Measurements from ENCODE around the gene POLR2A. TPM values are rescaled to one million over a fixed set of nuclear protein-coding genes. Genes with fewer than 3 reads are reported as not detected.
A peak's percentile ranks its signal among the peaks of the same experiment; 100 is the strongest.

The POLR2A gene
- total and polyA plus RNA-seq, 2 of the 13 experiments (the other 11 are each of a cell fraction or from before 2014, with no cell fraction given): 17.8 to 18.3 TPM

DNA sequence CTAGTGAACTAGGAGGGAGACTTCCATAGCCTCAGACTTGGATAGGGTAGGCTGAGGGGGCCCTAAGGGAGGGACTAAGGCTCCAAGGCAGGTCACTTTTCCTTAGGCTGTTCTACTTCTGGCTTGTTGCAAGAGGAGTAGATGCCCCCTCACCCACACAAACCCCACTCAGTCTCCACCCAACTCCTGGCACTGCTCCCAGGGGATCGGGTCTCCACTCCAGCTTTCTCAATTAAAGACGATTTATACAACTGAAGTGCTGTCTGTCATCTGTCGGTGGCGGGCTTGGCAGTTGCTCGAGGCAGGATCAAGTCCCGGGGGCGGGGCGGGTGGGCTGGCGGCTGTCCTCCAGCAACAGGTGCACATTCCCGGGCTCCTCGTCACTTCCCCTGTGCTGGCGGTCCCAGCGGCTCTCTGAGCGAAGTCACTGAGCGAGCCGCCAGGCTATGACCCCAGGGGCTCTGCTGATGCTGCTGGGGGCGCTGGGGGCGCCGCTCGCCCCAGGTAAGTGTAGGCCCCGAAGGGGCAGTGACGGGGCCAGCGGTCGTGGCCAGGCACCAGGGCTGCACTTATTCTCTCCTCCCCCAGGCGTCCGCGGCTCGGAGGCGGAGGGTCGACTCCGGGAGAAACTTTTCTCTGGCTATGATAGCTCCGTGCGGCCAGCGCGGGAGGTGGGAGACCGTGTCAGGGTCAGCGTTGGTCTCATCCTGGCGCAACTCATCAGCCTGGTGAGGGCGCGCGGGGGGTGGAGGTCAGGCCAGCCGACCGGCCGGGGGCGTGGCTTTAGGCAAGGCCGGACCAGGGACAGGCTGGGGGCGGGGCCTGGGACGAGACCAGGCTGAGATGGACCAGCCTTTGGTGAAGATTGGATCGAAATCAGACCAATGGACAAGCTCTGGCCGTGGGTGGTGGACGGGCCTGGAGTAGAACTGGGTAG, 39.2 kb upstream of the POLR2A start, which contains the start of gene CHRNB1 (continued):
- TF ChIP-seq, protein P1, sequence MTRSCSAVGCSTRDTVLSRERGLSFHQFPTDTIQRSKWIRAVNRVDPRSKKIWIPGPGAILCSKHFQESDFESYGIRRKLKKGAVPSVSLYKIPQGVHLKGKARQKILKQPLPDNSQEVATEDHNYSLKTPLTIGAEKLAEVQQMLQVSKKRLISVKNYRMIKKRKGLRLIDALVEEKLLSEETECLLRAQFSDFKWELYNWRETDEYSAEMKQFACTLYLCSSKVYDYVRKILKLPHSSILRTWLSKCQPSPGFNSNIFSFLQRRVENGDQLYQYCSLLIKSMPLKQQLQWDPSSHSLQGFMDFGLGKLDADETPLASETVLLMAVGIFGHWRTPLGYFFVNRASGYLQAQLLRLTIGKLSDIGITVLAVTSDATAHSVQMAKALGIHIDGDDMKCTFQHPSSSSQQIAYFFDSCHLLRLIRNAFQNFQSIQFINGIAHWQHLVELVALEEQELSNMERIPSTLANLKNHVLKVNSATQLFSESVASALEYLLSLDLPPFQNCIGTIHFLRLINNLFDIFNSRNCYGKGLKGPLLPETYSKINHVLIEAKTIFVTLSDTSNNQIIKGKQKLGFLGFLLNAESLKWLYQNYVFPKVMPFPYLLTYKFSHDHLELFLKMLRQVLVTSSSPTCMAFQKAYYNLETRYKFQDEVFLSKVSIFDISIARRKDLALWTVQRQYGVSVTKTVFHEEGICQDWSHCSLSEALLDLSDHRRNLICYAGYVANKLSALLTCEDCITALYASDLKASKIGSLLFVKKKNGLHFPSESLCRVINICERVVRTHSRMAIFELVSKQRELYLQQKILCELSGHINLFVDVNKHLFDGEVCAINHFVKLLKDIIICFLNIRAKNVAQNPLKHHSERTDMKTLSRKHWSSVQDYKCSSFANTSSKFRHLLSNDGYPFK (CRISPR knock-in tag; IDR thresholded peaks at IDR 0.05; ENCODE audit: borderline replicate concordance): peak; percentile 77; the same call in 1 of the 2 replicates
- TF ChIP-seq ZSCAN12 (CRISPR knock-in tag; IDR thresholded peaks at IDR 0.05): no peak
- no peak for TF ChIP-seq TCF7L2 (IDR thresholded peaks at IDR 0.05; ENCODE audit: low read depth, low read length)
- TF ChIP-seq, protein P2, sequence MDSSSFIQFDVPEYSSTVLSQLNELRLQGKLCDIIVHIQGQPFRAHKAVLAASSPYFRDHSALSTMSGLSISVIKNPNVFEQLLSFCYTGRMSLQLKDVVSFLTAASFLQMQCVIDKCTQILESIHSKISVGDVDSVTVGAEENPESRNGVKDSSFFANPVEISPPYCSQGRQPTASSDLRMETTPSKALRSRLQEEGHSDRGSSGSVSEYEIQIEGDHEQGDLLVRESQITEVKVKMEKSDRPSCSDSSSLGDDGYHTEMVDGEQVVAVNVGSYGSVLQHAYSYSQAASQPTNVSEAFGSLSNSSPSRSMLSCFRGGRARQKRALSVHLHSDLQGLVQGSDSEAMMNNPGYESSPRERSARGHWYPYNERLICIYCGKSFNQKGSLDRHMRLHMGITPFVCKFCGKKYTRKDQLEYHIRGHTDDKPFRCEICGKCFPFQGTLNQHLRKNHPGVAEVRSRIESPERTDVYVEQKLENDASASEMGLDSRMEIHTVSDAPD (CRISPR knock-in tag; IDR thresholded peaks at IDR 0.05): no peak
- TF ChIP-seq, protein P3, sequence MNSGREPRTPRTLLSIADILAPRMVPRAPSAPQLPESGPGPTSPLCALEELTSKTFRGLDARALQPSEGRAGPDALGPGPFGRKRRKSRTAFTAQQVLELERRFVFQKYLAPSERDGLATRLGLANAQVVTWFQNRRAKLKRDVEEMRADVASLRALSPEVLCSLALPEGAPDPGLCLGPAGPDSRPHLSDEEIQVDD (CRISPR knock-in tag; IDR thresholded peaks at IDR 0.05; ENCODE audit: borderline replicate concordance): peak; percentile 67; the same call in 1 of the 2 replicates
- TF ChIP-seq ZBTB7B (CRISPR knock-in tag; IDR thresholded peaks at IDR 0.05): peak; percentile 87; the same call in 1 of the 2 replicates
- TF ChIP-seq, protein P4, sequence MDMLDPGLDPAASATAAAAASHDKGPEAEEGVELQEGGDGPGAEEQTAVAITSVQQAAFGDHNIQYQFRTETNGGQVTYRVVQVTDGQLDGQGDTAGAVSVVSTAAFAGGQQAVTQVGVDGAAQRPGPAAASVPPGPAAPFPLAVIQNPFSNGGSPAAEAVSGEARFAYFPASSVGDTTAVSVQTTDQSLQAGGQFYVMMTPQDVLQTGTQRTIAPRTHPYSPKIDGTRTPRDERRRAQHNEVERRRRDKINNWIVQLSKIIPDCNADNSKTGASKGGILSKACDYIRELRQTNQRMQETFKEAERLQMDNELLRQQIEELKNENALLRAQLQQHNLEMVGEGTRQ (IDR thresholded peaks at IDR 0.05; ENCODE audit: low read depth, low read length): no peak
- TF ChIP-seq, protein P4 (CRISPR knock-in tag; IDR thresholded peaks at IDR 0.05; ENCODE audit: borderline replicate concordance): no peak
- TF ChIP-seq ZNF383 (CRISPR knock-in tag; IDR thresholded peaks at IDR 0.05; ENCODE audit: borderline replicate concordance): 0 out of 2 replicates have a peak, but pooled peaks have one; percentile 57
- TF ChIP-seq NR2F2 (IDR thresholded peaks at IDR 0.05; ENCODE audit: borderline replicate concordance, low read depth): peak; percentile 67; the same call in 1 of the 2 replicates
- TF ChIP-seq, protein P5, sequence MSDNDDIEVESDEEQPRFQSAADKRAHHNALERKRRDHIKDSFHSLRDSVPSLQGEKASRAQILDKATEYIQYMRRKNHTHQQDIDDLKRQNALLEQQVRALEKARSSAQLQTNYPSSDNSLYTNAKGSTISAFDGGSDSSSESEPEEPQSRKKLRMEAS (IDR thresholded peaks at IDR 0.05): peak; percentile 71
- TF ChIP-seq RCOR2 (CRISPR knock-in tag; IDR thresholded peaks at IDR 0.05): no peak
- no peak for TF ChIP-seq ISX (CRISPR knock-in tag; conservative IDR thresholded peaks at IDR 0.05)
- TF ChIP-seq TMF1 (CRISPR knock-in tag; IDR thresholded peaks at IDR 0.05; ENCODE audit: low read depth): no peak
- peak; percentile 43; the same call in 1 of the 2 replicates for TF ChIP-seq SP5 (CRISPR knock-in tag; IDR thresholded peaks at IDR 0.05; ENCODE audit: borderline replicate concordance, low read depth)
- TF ChIP-seq PPARG (CRISPR knock-in tag; conservative IDR thresholded peaks at IDR 0.05): 0 out of 2 replicates have a peak, but pooled peaks have one; percentile 19
- peak; percentile 94 for TF ChIP-seq ZNF777 (CRISPR knock-in tag; IDR thresholded peaks at IDR 0.05)
- TF ChIP-seq PRMT3 (CRISPR knock-in tag; IDR thresholded peaks at IDR 0.05; ENCODE audit: borderline replicate concordance, low read depth): no peak
- TF ChIP-seq SUZ12 (IDR thresholded peaks at IDR 0.05; ENCODE audit: low read depth, low read length): no peak
- peak; percentile 56; the same call in 1 of the 2 replicates for TF ChIP-seq MAZ (IDR thresholded peaks at IDR 0.05; ENCODE audit: borderline replicate concordance, low read depth, low read length)
- peak; percentile 82 for TF ChIP-seq MAZ (CRISPR knock-in tag; IDR thresholded peaks at IDR 0.05; ENCODE audit: low read depth)

Data from HepG2 (cell line).